C4-2B (cell line): ENCODE data around the gene OPCML.

Experiments
- ZFX ChIP-seq: fragments of 450-650 bp; IDR thresholded peaks from 2 replicates; pipeline ENCODE4 v1.6.1; 2017
- TF ChIP-seq, protein P1 (sequence below): fragments of 450-650 bp; conservative IDR thresholded peaks from 2 replicates; pipeline ENCODE4 v1.5.1; 2017; ENCODE audit warnings: mild to moderate bottlenecking

DNA sequence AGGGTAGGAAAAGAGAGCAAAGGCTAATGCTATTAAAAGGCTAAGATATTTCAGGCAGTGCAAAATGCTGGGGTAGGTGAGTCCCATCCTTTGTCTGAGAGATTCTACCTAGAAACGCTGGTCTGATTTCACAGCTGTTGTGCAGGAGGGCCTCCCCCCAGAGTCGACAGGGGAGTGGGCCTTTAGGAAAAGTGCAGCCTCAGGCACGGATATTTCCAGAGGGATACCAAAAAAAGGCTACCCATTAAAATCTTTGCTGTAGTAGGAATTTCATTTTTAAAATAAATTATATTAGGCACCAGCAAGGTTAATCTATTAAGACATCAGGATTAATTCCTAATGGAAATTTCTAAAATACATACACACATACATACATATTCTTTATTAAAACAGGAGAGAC, 280.5 kb downstream of the OPCML start:
- TF ChIP-seq, protein P1, sequence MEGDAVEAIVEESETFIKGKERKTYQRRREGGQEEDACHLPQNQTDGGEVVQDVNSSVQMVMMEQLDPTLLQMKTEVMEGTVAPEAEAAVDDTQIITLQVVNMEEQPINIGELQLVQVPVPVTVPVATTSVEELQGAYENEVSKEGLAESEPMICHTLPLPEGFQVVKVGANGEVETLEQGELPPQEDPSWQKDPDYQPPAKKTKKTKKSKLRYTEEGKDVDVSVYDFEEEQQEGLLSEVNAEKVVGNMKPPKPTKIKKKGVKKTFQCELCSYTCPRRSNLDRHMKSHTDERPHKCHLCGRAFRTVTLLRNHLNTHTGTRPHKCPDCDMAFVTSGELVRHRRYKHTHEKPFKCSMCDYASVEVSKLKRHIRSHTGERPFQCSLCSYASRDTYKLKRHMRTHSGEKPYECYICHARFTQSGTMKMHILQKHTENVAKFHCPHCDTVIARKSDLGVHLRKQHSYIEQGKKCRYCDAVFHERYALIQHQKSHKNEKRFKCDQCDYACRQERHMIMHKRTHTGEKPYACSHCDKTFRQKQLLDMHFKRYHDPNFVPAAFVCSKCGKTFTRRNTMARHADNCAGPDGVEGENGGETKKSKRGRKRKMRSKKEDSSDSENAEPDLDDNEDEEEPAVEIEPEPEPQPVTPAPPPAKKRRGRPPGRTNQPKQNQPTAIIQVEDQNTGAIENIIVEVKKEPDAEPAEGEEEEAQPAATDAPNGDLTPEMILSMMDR = no peak
- TF ChIP-seq ZFX = no peak
